Measurements from ENCODE around the gene QDPR. TPM values are rescaled to one million over a fixed set of nuclear protein-coding genes. Genes with fewer than 3 reads are reported as not detected.

The QDPR gene
- total and polyA plus RNA-seq, 9 of the 15 experiments (the other 6 are each of a cell fraction or from before 2014, with no cell fraction given) = 5.7 to 29.7 (median 17.2) TPM

- FAIRE-seq (no peak), DNase-seq (ENCODE audit: extremely low read depth in 1 of 4, low spot score in 3 of 4) (no peak), ATAC-seq (peak; percentile 45; the same call in 2 of the 3 replicates)
- H4K20me1 ChIP-seq (replicated peaks; ENCODE audit: control insufficient read depth, insufficient read depth, low read length) = no peaks in the 10 kb centered on the region
- WGBS (ENCODE audit: insufficient coverage, low coverage, missing lambda C conversion rate) = 3% methylated on average over 8 of the region's 8 CpGs
- no peak overlapping the region for H3K4me3 ChIP-seq
- BruUV-seq (replicated peaks) = no TSS peak
- in situ Hi-C loops (cut with MboI) (loop anchor here (25.0 kb wide), 1 partner anchor 1056 kb away; no protein-coding TSS in a partner anchor), intact Hi-C loops (cut with micrococcal nuclease) (no loop called here)
- no peak overlapping the region for H3K9ac ChIP-seq (ENCODE audit: insufficient read depth in 1 of 2, low read depth in 2 of 2, low read length in 2 of 2)
- no peak overlapping the region for H3K27ac ChIP-seq (ENCODE audit: extremely low read depth, low read depth, low read length)
- no peak overlapping the region for H2AFZ ChIP-seq (ENCODE audit: low read depth, low read length)
- peaks cover 0 to 2% of the 10 kb centered on the region in 2 experiments; a peak in 1 of 5 replicates for H3K4me1 ChIP-seq (replicated peaks in 1 of 2; ENCODE audit: control insufficient read depth in 2 of 2, insufficient read depth in 2 of 2, low read length in 2 of 2)
- H3K4me2 ChIP-seq (ENCODE audit: insufficient read depth, low read length) = no peak overlapping the region
- no peaks in the 10 kb centered on the region for H3K36me3 ChIP-seq (ENCODE audit: control insufficient read depth, insufficient read depth, low read length)
- no peaks in the 10 kb centered on the region for H3K79me2 ChIP-seq (ENCODE audit: control insufficient read depth, insufficient read depth, low read length)
- H3K27me3 ChIP-seq (ENCODE audit: control insufficient read depth in 2 of 2, insufficient read depth in 2 of 2, low read length in 2 of 2) = peaks cover 10 to 19% of the 10 kb centered on the region in 2 experiments
- CTCF ChIA-PET (ENCODE audit: low intra/inter-chr PET ratio) = no interaction called here
- no peaks in the 10 kb centered on the region for H3K9me1 ChIP-seq (ENCODE audit: control insufficient read depth, insufficient read depth, low read length)
- POLR2A ChIA-PET = no interaction called here
- H3K9me3 ChIP-seq (replicated peaks; ENCODE audit: control insufficient read depth, insufficient read depth, low read depth, low read length) = no peaks in the 10 kb centered on the region
- no peak for TF ChIP-seq SMARCE1 (IDR thresholded peaks at IDR 0.05)
- TF ChIP-seq ZNF175 (CRISPR knock-in tag; IDR thresholded peaks at IDR 0.05; ENCODE audit: low read depth) = no peak
- TF ChIP-seq ZNF764 (CRISPR knock-in tag; IDR thresholded peaks at IDR 0.05; ENCODE audit: low read depth) = no peak
- TF ChIP-seq CBX8 (IDR thresholded peaks at IDR 0.05; ENCODE audit: borderline replicate concordance, extremely low read depth, low read depth, low read length, poor library complexity, severe bottlenecking) = no peak
- no peak for TF ChIP-seq ZEB2 (IDR thresholded peaks at IDR 0.05)
- TF ChIP-seq PYGO2 (tag; IDR thresholded peaks at IDR 0.05) = no peak
- no peak for TF ChIP-seq ZNF445 (CRISPR knock-in tag; IDR thresholded peaks at IDR 0.05; ENCODE audit: low read depth)
- no peak for TF ChIP-seq MBD1 (CRISPR knock-in tag; IDR thresholded peaks at IDR 0.05)
- TF ChIP-seq HDAC6 (IDR thresholded peaks at IDR 0.05; ENCODE audit: low read depth, low read length) = no peak
- TF ChIP-seq NR4A1 (CRISPR knock-in tag; IDR thresholded peaks at IDR 0.05) = no peak
- no peak for TF ChIP-seq NR4A1 (tag; IDR thresholded peaks at IDR 0.05)
- no peak for TF ChIP-seq MEIS2 (IDR thresholded peaks at IDR 0.05; ENCODE audit: partially characterized antibody)
- TF ChIP-seq RBM34 (IDR thresholded peaks at IDR 0.05; ENCODE audit: borderline replicate concordance, insufficient read depth, low read length) = no peak
- TF ChIP-seq SMAD1 (IDR thresholded peaks at IDR 0.05; ENCODE audit: low read depth, low read length, partially characterized antibody) = no peak
- no peak for TF ChIP-seq CREB1 (IDR thresholded peaks at IDR 0.05)
- TF ChIP-seq CREB1 (CRISPR knock-in tag; IDR thresholded peaks at IDR 0.05) = no peak
- TF ChIP-seq ZNF518B (CRISPR knock-in tag; IDR thresholded peaks at IDR 0.05) = no peak
- no peak for TF ChIP-seq ZFP1 (CRISPR knock-in tag; IDR thresholded peaks at IDR 0.05)
Observed at GRCh38 chr4:17531538-17532285, 19.8 kb upstream of the QDPR start.

Measured in K562 (cell line).